ENCODE results near the gene SLC36A1.

DNA sequence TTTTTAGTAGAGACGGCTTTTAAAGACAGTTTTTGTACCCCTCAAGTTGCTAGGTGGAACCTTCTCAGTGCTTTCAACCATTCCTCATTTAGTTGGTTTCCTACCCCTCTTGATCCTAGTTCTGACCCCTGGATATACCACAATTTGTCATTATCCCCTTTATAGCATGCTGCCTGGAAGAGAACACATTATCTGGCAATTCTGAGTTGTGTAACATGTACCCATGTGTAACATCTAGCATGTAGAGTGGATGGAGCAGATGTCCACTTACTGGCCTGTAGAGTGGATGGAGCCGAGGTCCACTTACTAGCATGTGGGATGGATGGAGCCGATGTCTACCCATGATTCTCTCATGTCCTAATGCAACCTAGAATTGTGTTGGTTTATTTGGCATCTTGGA lies 7.5 kb downstream of the SLC36A1 start:
- TF ChIP-seq, protein P1, sequence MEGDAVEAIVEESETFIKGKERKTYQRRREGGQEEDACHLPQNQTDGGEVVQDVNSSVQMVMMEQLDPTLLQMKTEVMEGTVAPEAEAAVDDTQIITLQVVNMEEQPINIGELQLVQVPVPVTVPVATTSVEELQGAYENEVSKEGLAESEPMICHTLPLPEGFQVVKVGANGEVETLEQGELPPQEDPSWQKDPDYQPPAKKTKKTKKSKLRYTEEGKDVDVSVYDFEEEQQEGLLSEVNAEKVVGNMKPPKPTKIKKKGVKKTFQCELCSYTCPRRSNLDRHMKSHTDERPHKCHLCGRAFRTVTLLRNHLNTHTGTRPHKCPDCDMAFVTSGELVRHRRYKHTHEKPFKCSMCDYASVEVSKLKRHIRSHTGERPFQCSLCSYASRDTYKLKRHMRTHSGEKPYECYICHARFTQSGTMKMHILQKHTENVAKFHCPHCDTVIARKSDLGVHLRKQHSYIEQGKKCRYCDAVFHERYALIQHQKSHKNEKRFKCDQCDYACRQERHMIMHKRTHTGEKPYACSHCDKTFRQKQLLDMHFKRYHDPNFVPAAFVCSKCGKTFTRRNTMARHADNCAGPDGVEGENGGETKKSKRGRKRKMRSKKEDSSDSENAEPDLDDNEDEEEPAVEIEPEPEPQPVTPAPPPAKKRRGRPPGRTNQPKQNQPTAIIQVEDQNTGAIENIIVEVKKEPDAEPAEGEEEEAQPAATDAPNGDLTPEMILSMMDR (IDR thresholded peaks at IDR 0.05) = no peak
- TF ChIP-seq POLR2AphosphoS5 (IDR thresholded peaks at IDR 0.05; ENCODE audit: low read depth, low read length) (no peak), SIN3A (IDR thresholded peaks at IDR 0.05; ENCODE audit: borderline replicate concordance, insufficient read depth, low read depth, low read length) (no peak)
